GM18519 (cell line): ENCODE data around the gene CADM4.
"Not testable (repeated sequence)": the region's sequence is repeated elsewhere in the genome, so short reads cannot be mapped to it uniquely, and the experiment has no call there.

Source experiments
- ATAC-seq: cut with Tn5 transposase; IDR thresholded peaks from one replicate; pipeline ENCODE4 v1.9.1; 2021; ENCODE audit warnings: mild to moderate bottlenecking, moderate library complexity; ENCODE audit not compliant: unreplicated experiment, low FRiP score

CADM4 gene

DNA sequence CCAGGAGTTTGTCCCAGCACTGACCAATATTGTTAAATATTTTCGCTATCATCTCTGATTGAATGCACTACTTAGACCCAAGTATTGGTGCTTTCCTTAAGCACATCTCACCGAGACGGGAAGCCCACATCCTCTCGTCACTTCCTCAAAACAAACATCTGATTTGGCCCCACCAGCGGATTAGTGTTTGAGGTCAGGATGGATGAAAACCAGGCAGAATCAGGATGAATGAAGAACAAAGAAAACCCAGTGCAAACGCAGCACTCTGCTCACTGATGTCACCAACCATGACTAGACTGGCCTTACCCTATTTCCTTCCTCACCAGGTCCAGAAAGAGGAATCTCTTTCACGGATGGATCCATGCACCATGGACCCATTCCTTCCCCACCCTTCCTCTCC lies 24.4 kb upstream of the CADM4 start:
- no peak for ATAC-seq

DNA sequence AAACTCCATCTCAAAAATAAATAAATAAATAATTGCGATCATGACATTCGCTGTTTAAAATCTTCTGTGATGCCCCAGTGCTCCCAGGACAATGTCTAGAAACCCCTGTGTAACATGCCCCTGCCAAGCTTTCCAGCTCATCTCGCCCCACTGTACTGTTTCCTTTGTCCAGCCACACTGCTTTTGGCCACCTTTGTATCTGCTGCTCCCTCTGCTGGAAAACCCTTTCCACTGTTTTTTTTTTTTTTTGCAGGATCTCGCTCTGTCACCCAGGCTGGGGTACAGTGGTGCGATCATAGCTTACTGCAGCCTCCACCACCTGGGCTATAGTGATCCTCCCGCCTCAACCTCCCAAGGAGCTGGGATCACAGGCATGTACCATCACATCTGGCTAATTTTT lies 22.8 kb upstream of the CADM4 start:
- ATAC-seq: no peak

DNA sequence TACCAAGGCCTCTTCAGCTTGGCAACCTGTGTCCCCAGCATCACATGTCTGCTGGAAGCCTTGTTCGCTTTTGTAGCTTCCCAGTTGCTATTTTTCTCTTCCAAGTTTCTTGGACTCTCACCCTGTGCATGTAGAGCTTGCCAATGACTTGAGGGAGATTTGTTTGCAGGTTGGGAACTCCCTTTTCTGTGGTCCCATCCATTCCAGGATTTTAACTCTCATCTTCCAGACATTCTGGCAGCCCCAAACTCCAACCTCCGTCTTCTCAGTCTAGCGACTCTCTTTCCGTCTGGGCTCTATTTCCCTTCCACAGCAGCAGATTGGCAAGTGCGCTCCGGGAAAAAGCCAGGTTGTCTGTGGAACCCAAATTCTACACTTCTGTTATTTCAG lies 21.3 kb upstream of the CADM4 start:
- ATAC-seq: no peak

DNA sequence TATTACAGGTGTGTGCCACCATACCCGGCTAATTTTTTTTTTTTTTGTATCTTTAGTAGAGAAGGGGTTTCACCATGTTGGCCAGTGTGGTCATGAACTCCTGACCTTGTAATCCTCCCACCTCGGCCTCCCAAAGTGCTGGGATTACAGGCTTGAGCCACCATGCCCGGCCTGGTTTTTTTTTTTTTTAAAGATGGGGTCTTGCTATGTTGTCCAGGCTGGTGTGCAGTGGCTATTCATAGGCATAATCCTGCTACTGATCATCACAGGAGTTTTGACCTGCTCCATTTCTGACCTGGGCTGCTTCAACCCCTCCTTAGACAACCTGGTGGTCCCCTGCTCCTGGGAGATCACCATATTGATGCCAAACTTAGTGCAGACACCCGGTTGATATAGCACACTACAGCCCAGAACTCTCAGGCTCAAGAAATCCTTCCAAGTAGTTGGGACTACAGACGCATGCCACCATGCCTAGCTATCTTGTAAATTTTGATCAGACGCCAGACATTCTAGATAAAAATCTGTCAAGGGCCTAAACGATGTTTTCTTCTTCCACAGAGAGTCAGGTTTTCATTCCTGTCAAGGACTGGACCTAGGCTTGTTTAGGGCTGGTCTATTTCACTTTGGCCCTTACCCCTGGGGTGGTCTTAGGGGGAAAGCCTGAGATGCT lies 20.8 kb upstream of the CADM4 start:
- ATAC-seq: no peak

DNA sequence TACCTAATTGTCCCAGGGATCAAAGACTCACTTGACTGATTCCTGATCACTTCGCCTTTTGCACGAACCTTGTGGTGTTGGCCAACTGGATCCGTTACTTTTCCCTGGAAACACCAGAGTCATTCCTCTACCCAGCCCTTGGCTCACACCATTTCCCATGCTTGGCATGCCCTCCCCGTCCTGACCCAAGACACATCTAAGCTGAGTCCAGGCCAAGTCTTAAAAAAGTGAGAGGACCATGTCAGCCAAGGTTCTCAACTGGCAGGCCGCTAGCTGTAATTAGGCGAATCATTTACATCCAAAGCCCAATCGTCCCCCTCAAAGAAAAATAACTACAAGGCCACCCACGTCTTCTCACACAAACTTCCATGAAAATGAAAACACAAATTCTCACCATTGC lies 18.8 kb upstream of the CADM4 start:
- no peak for ATAC-seq

DNA sequence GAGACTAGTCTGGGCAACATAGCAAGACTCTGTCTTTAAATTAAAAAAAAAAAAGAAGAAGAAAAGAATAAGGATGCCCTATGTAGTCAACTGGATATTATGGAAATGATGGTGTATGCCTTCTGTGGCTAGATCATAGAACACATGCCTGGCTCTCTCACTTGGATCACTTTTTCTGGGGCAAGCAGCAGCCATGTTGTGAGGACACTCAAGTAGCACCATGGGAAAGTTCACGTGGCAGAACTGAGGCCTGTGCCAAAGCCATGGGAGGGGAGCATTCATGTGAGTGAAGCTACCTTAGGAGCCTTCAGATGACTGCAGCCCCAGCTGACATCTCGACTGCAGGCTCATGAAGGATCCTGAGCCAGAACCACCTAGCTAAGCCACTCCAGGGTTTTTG lies 18.4 kb upstream of the CADM4 start:
- ATAC-seq: no peak

DNA sequence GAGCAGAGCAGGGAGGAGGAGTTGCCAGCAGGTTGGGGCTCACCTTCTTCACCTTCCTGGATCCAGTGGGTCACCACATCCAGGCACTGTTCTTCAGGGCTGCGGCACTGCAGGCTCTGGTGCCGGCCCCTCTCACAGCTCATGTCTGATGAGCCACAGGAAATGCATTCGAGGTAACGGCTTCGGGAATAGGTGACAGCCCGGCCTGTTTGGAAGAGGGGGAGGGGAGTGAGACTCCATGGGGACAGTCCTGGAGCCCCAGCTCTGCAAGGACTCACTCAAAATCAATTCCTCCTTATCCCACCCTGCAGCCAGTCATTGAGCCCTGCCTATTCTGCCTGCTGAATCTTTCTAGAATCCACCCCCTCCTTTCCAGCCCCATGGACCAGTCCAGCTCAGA lies 16.8 kb upstream of the CADM4 start:
- ATAC-seq: no peak

DNA sequence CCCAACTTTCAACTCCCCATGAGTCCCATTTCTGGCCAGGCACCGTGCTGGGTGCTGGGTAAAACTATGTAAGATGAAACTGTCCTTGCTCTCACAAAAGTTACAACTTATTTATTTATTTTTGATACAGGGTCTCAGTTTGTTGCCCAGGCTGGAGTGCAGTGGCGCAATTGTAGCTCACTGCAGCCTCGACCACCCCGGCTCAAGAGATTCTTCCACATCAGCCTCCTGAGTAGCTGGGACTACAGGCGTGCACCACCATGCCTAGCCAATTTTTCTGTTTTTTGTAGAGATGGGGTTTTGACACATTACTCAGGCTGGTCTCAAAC lies 12.9 kb upstream of the CADM4 start:
- ATAC-seq: no peak

DNA sequence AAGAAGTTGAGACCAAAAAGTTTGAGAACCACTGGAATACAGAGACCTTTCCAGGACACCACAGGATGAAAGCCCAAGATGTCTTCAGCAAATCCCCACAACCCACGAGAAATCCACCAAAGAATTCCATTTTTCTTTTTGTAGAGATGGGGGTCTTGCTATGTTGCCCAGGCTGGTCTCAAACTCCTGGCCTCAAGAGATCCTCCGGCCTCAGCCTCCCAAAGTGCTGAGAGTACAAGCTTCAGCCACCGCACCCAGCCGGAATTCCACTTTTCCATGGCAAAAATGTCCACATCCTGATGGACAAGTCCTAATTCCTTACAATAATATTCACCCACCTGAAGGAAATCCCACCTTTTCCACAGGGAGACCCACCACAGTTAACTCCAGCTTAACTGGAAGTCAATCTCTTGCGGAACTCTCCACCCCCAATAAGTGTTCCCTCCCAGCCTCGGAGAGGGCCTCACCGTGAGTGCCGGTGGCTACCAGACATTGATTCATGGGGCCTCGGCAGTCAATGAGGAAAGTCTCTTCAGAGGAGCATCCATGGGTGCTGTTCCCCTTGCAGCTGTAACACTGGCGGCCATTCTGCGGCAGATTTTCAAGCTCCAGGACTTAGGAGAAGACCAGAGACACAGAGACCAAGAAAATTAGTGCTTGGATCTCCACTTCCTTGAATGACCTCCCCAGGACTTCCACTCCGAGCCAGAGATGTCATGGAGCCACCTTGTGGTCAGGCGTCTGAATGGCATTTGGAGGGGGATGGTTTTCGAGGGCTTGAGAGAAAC lies 12.3 kb upstream of the CADM4 start:
- ATAC-seq: no peak

DNA sequence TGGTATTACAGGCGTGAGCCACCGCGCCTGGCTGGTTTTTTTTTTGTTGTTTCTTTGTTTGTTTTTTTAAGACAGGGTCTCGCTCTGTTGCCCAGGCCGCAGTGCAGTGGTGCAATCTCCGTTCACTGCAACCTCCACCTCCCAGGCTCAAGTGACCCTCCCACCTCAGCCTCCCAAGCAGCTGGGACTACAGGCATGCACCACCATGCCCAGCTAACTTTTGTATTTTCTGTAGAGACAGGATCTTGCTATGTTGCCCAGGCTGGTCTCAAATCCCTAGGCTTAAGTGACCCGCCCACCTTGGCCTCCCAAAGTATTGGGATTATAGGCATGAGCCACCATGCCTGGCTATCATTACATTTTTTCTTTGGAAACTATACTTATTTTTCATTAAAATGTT lies 10.6 kb upstream of the CADM4 start:
- not testable (repeated sequence) for ATAC-seq

DNA sequence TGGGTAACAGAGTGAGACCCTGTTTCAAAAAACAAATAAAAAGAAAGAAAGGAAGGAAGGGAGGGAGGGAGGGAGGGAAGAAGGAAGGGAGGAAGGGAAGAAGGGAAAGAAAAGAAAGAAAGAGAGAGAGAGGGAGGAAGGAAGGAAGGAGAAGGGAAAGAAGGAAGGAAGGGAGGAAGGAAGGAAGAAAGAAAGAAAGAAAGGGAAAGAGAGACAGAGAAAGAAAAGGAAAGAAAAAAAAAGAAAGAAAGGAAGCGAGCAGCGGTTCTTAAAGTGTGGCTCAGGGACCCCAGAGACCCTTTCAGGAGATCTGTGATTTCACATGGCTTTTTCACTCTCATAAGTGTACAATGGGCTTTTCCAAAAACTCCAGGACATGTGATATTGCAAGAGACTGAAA lies 9.9 kb upstream of the CADM4 start:
- ATAC-seq: no peak

DNA sequence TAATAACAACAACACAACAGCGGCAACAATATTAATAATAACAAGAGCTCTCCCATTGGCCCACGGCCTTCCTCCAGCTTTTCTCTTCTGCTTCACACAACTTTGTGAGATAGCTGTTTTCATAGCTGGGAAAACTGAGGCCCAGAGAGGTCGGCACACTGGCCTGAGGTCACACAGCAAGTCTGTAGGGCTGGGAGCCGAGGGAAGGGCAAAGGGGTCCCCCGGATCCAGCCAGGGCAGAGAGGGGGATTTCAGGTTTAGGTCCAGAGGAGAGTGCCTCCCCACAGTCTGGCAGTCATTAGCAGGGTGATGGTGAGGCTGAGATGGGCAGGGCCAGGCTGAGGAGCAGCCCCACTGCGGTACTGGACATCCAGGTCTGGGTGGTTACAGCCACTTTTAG lies 9.0 kb upstream of the CADM4 start:
- ATAC-seq: no peak

DNA sequence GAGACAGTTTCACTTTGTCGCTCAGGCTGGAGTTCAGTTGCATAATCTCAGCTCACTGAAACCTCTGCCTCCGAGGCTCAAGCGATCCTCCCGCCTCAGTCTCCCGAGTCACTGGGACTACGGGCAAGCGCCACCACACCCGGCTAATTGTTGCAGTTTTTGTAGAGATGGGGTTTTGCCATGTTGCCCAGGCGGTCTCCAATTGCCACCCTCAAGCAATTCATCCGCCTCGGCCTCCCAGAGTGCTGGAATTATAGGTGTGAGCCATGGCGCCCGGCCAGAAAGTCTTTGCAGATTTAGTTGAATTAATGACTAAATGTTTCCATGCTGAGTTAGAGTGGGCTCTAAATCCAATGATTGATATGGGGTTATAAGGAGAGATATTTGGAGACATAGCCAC lies 4.5 kb upstream of the CADM4 start:
- no peak for ATAC-seq

DNA sequence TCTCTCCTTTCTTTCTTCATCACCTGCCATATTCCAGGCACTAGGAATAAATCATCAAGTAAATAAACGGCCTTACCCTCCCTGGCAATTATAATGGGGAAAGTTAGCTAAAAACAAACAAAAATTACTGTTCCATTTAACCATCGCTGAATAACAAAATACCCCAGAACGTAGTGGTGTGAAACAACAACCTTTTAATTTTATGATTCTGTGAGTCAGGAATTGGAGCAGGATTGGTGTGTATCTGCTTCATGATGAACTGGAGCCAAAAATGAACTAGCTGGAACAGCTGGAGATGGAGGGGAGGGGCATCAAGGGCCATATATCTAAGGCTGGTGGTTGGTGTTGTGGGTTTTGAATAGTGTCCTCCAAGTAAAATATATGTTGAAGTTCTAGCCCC lies 3.7 kb upstream of the CADM4 start:
- no peak for ATAC-seq

DNA sequence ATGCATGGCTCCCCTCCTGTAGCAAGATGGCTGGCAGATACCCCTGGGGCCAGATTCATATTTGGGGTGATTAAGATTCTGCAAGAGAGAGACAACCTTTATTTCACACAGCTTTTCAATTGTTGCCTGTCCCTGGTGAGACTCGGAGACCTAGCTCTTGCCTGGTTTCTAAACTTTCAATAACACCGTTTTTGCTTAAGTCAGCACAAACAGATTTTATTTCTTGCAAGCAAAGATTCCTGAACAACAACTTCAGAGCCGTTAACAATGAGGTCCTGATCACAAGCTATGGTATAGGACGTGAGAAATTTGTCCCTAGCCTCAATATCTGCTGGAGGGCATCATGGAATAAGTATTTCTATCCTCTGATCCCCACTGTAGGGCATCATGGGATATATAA lies 2.9 kb upstream of the CADM4 start:
- no peak for ATAC-seq

DNA sequence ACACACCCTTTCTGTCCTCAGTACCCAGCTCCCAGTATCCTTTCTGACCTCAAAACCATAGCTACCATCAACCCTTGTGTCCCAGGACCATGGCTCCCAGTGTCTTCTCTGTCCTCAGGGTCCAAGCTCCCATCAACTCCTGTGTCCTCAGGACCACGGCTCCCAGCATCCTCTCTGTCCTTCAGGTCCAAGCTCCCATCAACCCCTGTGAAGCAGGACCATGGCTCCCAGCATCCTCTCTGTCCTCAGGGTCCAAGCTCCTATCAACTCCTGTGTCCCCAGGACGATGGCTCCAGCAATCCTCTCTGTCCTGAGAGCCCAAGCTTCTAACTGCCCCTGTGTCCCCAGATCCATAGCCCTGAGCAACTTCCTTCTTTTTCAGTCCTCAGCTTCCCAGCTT lies 1.7 kb upstream of the CADM4 start:
- ATAC-seq: no peak

DNA sequence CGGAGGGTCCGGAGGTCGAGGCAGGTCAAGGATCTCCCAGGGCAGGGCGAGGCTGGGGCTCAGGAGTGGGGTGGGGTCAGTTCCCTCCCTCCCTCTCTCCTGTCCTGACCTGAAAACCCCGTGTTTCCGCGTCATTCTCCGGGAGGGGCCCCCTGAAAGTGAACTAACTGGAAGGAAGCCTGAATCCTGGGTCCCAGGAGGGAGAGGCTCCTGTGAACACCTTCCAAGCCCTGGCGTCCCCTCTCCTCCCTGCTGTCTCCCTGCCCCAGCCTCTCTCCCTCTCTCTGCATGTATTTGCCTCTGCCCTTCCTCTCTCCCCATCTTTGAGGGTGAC lies 741 bp upstream of the CADM4 start:
- ATAC-seq: no peak

DNA sequence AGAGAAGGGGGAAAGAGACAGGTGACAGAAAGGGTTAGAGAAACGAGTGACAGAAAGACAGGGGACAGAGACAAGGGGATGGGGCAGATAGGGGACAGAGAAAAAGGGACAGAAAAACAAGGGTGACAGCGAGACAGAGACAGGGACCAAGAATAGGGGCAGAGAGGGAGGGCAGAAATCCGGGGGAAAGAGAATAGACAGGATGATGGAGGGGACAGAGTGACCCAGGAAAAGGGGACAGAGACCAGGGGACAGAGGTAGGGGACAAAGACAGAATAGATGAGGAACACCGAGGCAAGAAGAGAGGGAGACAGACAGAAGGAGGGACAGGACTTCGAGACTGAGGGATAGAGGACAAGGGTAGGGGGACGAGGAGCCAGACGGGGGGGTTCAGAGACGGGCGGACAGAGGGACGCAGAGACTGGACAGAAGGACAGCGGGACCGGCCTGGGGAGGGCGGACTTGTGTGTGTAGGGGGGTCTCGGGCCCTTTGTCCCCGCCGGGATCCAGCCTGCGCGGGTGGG lies 593 bp downstream of the CADM4 start:
- no peak for ATAC-seq

DNA sequence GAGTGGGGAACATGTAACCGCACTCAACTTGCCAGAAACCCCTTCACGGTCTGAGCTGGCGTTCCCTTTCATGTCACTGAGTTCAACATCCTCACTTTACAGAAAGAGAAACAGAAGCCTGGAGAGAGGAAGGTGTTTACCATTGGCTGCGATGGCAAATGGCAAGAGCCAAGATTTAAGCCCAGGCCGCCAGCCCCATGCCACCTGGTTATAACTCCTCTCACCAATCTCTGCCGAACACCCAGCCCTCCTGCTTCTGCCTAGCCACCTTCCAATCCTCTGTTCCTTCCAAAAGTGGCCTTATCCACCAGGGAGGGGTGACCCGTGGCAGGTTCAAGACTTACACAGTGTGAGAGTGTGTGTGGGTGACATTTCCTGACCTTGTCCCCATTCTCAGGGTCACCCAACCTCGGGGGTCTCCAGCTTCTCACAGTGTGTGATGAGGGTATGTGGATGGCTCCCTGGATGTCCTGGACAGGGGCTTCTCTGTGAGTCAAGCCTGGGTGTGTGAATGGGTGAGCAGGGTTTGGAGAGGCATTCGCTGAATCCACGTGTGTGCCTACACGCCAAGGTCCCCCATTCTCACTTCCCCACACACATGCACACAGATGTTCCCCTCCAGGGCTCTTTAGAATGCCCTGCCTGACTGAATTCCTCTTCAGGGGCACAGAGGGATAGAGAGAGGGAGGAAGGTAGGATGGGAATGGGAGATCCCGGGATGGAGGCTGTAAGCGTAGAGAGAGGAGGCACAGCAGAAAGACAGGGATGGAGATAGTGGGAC lies 1.2 kb downstream of the CADM4 start:
- no peak for ATAC-seq

DNA sequence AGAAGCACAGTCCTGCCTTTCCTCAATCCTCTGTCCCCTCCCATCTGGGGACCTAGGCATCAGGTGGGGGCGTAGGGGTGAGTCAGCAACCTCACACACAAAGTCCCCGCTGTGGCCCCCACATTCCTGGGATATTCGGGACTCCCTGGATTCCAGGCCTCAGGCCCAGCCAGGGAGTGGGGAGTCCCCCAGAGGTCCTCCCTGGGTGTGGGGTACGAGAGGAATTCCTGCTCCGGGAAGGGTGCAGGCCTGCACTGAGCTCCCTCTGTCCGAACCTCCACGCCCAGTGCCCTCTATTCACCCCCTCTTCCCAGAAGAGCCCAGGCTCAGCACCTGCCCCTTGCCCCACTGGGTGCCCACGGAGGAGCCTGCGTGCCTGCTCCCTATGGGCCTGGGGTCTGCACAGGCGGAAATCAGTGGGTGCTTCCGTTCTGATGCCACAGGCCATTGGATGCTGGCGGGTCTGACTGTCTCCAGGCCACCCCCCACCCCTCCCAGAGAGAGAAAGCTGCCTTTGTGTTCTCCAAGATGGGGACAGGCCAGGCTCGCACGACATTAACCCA lies 3.4 kb downstream of the CADM4 start:
- no peak for ATAC-seq

DNA sequence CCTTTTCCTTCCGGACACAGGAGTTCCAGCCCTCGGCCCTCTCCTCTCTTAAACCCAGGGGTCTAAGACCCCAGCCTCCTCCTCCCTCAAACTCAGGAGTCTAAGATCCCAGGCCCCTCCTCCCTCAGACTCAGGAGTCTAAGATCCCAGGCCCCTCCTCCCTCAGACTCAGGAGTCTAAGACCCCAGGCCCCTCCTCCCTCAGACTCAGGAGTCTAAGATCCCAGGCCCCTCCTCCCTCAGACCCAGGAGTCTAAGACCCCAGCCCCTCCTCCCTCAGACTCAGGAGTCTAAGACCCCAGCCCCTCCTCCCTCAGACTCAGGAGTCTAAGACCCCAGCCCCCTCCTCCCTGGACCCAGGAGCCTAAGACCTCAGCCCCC lies 4.1 kb downstream of the CADM4 start:
- ATAC-seq: not testable (repeated sequence)
